C4-2B (cell line): Measurements from ENCODE around the gene PRDM1.

ENCODE experiments used
- CTCF ChIP-seq: fragments of 450-650 bp; conservative IDR thresholded peaks from 2 replicates; pipeline ENCODE4 v1.5.1; 2017; ENCODE audit warnings: mild to moderate bottlenecking
- ZFX ChIP-seq: fragments of 450-650 bp; IDR thresholded peaks from 2 replicates; pipeline ENCODE4 v1.6.1; 2017

- TF ChIP-seq CTCF (no peak), ZFX (no peak)
Observed at GRCh38 chr6:106086814-106087175, 659 bp downstream of the PRDM1 start.
